K562 (cell line): ENCODE data around the gene DDR1. TPM values are rescaled to one million over a fixed set of nuclear protein-coding genes. Genes with fewer than 3 reads are reported as not detected.

Experiments
- CAMTA2 ChIP-seq: fragments of 250-450 bp; sonication (Bioruptor Pico); conservative IDR thresholded peaks from 2 replicates; pipeline ENCODE4 v1.5.1; 2022
- CBX3 ChIP-seq, 2 experiments: IDR thresholded peaks; 1 replicate in 1 of 2; 2 replicates in 1 of 2; pipeline ENCODE4 v1.6.1; 2012; ENCODE audit warnings: inconsistent platforms in 2 of 2, low read length in 2 of 2, borderline replicate concordance in 1 of 2, control low read depth in 1 of 2
- MNT ChIP-seq, 2 experiments: fragments of 450-650 bp; conservative IDR thresholded peaks; 2 replicates each; pipeline ENCODE4 v1.6.1; 2017; ENCODE audit warnings: mild to moderate bottlenecking in 2 of 2, moderate library complexity in 2 of 2
- MTF1 ChIP-seq: fragments of 250-450 bp; sonication (Bioruptor Pico); IDR thresholded peaks from 2 replicates; pipeline ENCODE4 v1.9.0; 2021; ENCODE audit warnings: moderate library complexity, mild to moderate bottlenecking, inconsistent platforms, borderline replicate concordance
- PHF20 ChIP-seq: fragments of 450-650 bp; IDR thresholded peaks from 2 replicates; pipeline ENCODE4 v1.6.1; 2018; ENCODE audit not compliant: partially characterized antibody
- ZNF174 ChIP-seq: fragments of 250-450 bp; sonication (Bioruptor Pico); IDR thresholded peaks from 2 replicates; pipeline ENCODE4 v1.4.0; 2020; ENCODE audit warnings: mild to moderate bottlenecking
- ZNF197 ChIP-seq: fragments of 200-800 bp; sonication (Bioruptor generic); IDR thresholded peaks from 2 replicates; pipeline ENCODE4 v1.6.1; 2016; ENCODE audit warnings: low read depth, missing genetic modification characterization, missing compliant biosample characterization
- ZNF79 ChIP-seq: fragments of 250-450 bp; sonication (Bioruptor Pico); IDR thresholded peaks from 2 replicates; pipeline ENCODE4 v1.4.0; 2020; ENCODE audit warnings: low read depth, mild to moderate bottlenecking, moderate library complexity
- polyA plus RNA-seq, 8 experiments: library from polyadenylated mRNA; depleted of rRNA in 4 of 8; stranded (reverse) in 5 of 8; unstranded in 3 of 8; fragments of >200 nt; fragmentation: Nextera tagmentation in 2 of 8; fragmentation: Illumina TruSeq in 1 of 8; extraction: Ambion mirVana in 2 of 8; extraction: Trizol in 1 of 8; gene quantifications; 2 replicates each; pipeline versions ENCODE4 v1.2.1 to v1.2.3, GENCODE V29; 2011 to 2014; ENCODE audit warnings: inconsistent platforms in 1 of 8, missing spikeins in 1 of 8
- total RNA-seq, 7 experiments: library from RNA; depleted of rRNA in 6 of 7; stranded (reverse); fragments of >200 nt in 6 of 7; fragmentation: Illumina TruSeq in 2 of 7; extraction: Trizol in 2 of 7; gene quantifications; 2 replicates each; pipeline versions ENCODE4 v1.2.1 to v1.2.3, GENCODE V29; 2011 to 2021; ENCODE audit warnings: low replicate concordance in 1 of 7
- TF ChIP-seq, protein P1 (sequence below), 2 experiments: fragments of 450-650 bp; IDR thresholded peaks; 2 replicates each; pipeline ENCODE4 v1.6.1; 2016
- TF ChIP-seq, protein P2 (sequence below): fragments of 200-600 bp; sonication (generic); IDR thresholded peaks from one replicate; pipeline ENCODE4 v1.6.1; 2012; ENCODE audit warnings: mild to moderate bottlenecking, low read depth, low read length, inconsistent platforms

Gene DDR1
- total and polyA plus RNA-seq, 9 of the 15 experiments (the other 6 are each of a cell fraction or from before 2014, with no cell fraction given) = 1.4 to 44.6 (median 12.2) TPM

GRCh38 chr6:30873137-30873640 lies 11.1 kb upstream of the DDR1 start (continued):
- TF ChIP-seq ZNF197 = 0 out of 2 replicates have a peak, but pooled peaks have one; percentile 0
- TF ChIP-seq PHF20 = no peak
- TF ChIP-seq ZNF174 (CRISPR knock-in tag) = no peak
- no peak for TF ChIP-seq MTF1
- no peak for TF ChIP-seq CBX3 (IDR thresholded peaks at IDR 0.05; ENCODE audit: borderline replicate concordance in 1 of 2, low read length in 2 of 2)
- no peak for TF ChIP-seq ZNF79
- TF ChIP-seq CAMTA2 (CRISPR knock-in tag) = no peak
- TF ChIP-seq MNT (conservative IDR thresholded peaks at IDR 0.05) = no peak
- TF ChIP-seq, protein P1, sequence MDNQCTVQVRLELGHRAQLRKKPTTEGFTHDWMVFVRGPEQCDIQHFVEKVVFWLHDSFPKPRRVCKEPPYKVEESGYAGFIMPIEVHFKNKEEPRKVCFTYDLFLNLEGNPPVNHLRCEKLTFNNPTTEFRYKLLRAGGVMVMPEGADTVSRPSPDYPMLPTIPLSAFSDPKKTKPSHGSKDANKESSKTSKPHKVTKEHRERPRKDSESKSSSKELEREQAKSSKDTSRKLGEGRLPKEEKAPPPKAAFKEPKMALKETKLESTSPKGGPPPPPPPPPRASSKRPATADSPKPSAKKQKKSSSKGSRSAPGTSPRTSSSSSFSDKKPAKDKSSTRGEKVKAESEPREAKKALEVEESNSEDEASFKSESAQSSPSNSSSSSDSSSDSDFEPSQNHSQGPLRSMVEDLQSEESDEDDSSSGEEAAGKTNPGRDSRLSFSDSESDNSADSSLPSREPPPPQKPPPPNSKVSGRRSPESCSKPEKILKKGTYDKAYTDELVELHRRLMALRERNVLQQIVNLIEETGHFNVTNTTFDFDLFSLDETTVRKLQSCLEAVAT (IDR thresholded peaks at IDR 0.05) = peak; percentile 75 to 78; a peak in 2 of 4 replicates
- TF ChIP-seq, protein P2, sequence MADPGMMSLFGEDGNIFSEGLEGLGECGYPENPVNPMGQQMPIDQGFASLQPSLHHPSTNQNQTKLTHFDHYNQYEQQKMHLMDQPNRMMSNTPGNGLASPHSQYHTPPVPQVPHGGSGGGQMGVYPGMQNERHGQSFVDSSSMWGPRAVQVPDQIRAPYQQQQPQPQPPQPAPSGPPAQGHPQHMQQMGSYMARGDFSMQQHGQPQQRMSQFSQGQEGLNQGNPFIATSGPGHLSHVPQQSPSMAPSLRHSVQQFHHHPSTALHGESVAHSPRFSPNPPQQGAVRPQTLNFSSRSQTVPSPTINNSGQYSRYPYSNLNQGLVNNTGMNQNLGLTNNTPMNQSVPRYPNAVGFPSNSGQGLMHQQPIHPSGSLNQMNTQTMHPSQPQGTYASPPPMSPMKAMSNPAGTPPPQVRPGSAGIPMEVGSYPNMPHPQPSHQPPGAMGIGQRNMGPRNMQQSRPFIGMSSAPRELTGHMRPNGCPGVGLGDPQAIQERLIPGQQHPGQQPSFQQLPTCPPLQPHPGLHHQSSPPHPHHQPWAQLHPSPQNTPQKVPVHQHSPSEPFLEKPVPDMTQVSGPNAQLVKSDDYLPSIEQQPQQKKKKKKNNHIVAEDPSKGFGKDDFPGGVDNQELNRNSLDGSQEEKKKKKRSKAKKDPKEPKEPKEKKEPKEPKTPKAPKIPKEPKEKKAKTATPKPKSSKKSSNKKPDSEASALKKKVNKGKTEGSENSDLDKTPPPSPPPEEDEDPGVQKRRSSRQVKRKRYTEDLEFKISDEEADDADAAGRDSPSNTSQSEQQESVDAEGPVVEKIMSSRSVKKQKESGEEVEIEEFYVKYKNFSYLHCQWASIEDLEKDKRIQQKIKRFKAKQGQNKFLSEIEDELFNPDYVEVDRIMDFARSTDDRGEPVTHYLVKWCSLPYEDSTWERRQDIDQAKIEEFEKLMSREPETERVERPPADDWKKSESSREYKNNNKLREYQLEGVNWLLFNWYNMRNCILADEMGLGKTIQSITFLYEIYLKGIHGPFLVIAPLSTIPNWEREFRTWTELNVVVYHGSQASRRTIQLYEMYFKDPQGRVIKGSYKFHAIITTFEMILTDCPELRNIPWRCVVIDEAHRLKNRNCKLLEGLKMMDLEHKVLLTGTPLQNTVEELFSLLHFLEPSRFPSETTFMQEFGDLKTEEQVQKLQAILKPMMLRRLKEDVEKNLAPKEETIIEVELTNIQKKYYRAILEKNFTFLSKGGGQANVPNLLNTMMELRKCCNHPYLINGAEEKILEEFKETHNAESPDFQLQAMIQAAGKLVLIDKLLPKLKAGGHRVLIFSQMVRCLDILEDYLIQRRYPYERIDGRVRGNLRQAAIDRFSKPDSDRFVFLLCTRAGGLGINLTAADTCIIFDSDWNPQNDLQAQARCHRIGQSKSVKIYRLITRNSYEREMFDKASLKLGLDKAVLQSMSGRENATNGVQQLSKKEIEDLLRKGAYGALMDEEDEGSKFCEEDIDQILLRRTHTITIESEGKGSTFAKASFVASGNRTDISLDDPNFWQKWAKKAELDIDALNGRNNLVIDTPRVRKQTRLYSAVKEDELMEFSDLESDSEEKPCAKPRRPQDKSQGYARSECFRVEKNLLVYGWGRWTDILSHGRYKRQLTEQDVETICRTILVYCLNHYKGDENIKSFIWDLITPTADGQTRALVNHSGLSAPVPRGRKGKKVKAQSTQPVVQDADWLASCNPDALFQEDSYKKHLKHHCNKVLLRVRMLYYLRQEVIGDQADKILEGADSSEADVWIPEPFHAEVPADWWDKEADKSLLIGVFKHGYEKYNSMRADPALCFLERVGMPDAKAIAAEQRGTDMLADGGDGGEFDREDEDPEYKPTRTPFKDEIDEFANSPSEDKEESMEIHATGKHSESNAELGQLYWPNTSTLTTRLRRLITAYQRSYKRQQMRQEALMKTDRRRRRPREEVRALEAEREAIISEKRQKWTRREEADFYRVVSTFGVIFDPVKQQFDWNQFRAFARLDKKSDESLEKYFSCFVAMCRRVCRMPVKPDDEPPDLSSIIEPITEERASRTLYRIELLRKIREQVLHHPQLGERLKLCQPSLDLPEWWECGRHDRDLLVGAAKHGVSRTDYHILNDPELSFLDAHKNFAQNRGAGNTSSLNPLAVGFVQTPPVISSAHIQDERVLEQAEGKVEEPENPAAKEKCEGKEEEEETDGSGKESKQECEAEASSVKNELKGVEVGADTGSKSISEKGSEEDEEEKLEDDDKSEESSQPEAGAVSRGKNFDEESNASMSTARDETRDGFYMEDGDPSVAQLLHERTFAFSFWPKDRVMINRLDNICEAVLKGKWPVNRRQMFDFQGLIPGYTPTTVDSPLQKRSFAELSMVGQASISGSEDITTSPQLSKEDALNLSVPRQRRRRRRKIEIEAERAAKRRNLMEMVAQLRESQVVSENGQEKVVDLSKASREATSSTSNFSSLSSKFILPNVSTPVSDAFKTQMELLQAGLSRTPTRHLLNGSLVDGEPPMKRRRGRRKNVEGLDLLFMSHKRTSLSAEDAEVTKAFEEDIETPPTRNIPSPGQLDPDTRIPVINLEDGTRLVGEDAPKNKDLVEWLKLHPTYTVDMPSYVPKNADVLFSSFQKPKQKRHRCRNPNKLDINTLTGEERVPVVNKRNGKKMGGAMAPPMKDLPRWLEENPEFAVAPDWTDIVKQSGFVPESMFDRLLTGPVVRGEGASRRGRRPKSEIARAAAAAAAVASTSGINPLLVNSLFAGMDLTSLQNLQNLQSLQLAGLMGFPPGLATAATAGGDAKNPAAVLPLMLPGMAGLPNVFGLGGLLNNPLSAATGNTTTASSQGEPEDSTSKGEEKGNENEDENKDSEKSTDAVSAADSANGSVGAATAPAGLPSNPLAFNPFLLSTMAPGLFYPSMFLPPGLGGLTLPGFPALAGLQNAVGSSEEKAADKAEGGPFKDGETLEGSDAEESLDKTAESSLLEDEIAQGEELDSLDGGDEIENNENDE = no peak
